HEK293 (cell line): ENCODE results near the gene SLC66A1.
A peak's percentile ranks its signal among the peaks of the same experiment; 100 is the strongest.

Source experiments
- CTCF ChIA-PET: fragments of 350-600 bp; formaldehyde crosslinking; extraction: SDS; loops from one replicate; lab custom pipeline; 2021; ENCODE audit warnings: antibody characterized with exemption; lab: Yijun Ruan, JAX
- POLR2A ChIA-PET: fragments of 300-600 bp; formaldehyde crosslinking; extraction: SDS; loops from one replicate; lab custom pipeline; 2020; ENCODE audit warnings: antibody characterized with exemption, inconsistent platforms; lab: Yijun Ruan, JAX
- H3K27ac ChIP-seq: fragments of 200-500 bp; sonication (Bioruptor generic); 2 replicates; pipeline ENCODE4 v1.5.1; 2014; ENCODE audit warnings: low read depth, low read length, control low read depth, inconsistent platforms; ENCODE audit errors: extremely low read depth
- H3K36me3 ChIP-seq, 2 experiments: fragments of 200-500 bp in 1 of 2; sonication (Bioruptor generic) in 1 of 2; 1 replicate in 1 of 2; 2 replicates in 1 of 2; pipeline ENCODE4 v1.5.1; 2014 to 2017; ENCODE audit warnings: inconsistent platforms in 2 of 2, low read length in 2 of 2; ENCODE audit not compliant: control insufficient read depth in 2 of 2, insufficient read depth in 1 of 2
- H3K4me1 ChIP-seq: fragments of 200-500 bp; sonication (Bioruptor generic); 2 replicates; pipeline ENCODE4 v1.5.1; 2014; ENCODE audit warnings: mild to moderate bottlenecking, low read length, inconsistent platforms; ENCODE audit not compliant: control insufficient read depth, insufficient read depth
- H3K4me3 ChIP-seq: 2 replicates; pipeline ENCODE4 v1.5.1; 2011; ENCODE audit warnings: low read depth, mild to moderate bottlenecking, control low read depth, low read length, moderate library complexity
- H3K9me3 ChIP-seq: fragments of 200-500 bp; sonication (Bioruptor generic); 2 replicates; pipeline ENCODE4 v1.5.1; 2014; ENCODE audit warnings: low read depth, low read length, inconsistent platforms; ENCODE audit not compliant: control insufficient read depth, insufficient read depth
- BCL11B ChIP-seq: fragments of 450-650 bp; formaldehyde crosslinking; IDR thresholded peaks from 2 replicates; pipeline ENCODE4 v1.5.1; 2016; ENCODE audit warnings: low read depth, missing biosample characterization, missing genetic modification characterization
- KLF1 ChIP-seq: fragments of 450-650 bp; formaldehyde crosslinking; IDR thresholded peaks from 2 replicates; pipeline ENCODE4 v1.5.1; 2016; ENCODE audit warnings: missing biosample characterization, missing genetic modification characterization
- KLF10 ChIP-seq: fragments of 450-650 bp; IDR thresholded peaks from 2 replicates; pipeline ENCODE4 v1.5.1; 2018; ENCODE audit warnings: missing biosample characterization, mild to moderate bottlenecking, missing genetic modification characterization
- KLF9 ChIP-seq: fragments of 450-650 bp; formaldehyde crosslinking; IDR thresholded peaks from 2 replicates; pipeline ENCODE4 v1.5.1; 2016; ENCODE audit warnings: missing biosample characterization, missing genetic modification characterization, low read depth
- MYNN ChIP-seq: fragments of 450-650 bp; formaldehyde crosslinking; IDR thresholded peaks from 2 replicates; pipeline ENCODE4 v1.5.1; 2016; ENCODE audit warnings: missing biosample characterization, missing genetic modification characterization, borderline replicate concordance
- SCRT2 ChIP-seq: fragments of 450-650 bp; formaldehyde crosslinking; IDR thresholded peaks from 2 replicates; pipeline ENCODE4 v1.5.1; 2016; ENCODE audit warnings: missing biosample characterization, missing genetic modification characterization
- ZBTB17 ChIP-seq: fragments of 450-650 bp; formaldehyde crosslinking; IDR thresholded peaks from 2 replicates; pipeline ENCODE4 v1.5.1; 2016; ENCODE audit warnings: missing biosample characterization, missing genetic modification characterization
- ZBTB48 ChIP-seq: fragments of 450-650 bp; formaldehyde crosslinking; IDR thresholded peaks from 2 replicates; pipeline ENCODE4 v1.5.1; 2016; ENCODE audit warnings: missing biosample characterization, missing genetic modification characterization
- ZFP69B ChIP-seq: fragments of 450-650 bp; formaldehyde crosslinking; IDR thresholded peaks from 2 replicates; pipeline ENCODE4 v1.5.1; 2016; ENCODE audit warnings: missing biosample characterization, missing genetic modification characterization
- ZNF112 ChIP-seq: fragments of 450-650 bp; formaldehyde crosslinking; IDR thresholded peaks from 2 replicates; pipeline ENCODE4 v1.5.0; 2017; ENCODE audit warnings: missing biosample characterization, missing genetic modification characterization
- ZNF394 ChIP-seq: fragments of 450-650 bp; formaldehyde crosslinking; IDR thresholded peaks from 2 replicates; pipeline ENCODE4 v1.5.1; 2016; ENCODE audit warnings: missing biosample characterization, missing genetic modification characterization, mild to moderate bottlenecking, moderate library complexity, borderline replicate concordance
- ZNF416 ChIP-seq: fragments of 450-650 bp; formaldehyde crosslinking; IDR thresholded peaks from 2 replicates; pipeline ENCODE4 v1.5.1; 2016; ENCODE audit warnings: missing biosample characterization, missing genetic modification characterization
- ZNF426 ChIP-seq: fragments of 450-650 bp; formaldehyde crosslinking; IDR thresholded peaks from 2 replicates; pipeline ENCODE4 v1.5.1; 2017; ENCODE audit warnings: missing biosample characterization, missing genetic modification characterization, mild to moderate bottlenecking, inconsistent platforms, moderate library complexity
- ZNF433 ChIP-seq: fragments of 450-650 bp; formaldehyde crosslinking; IDR thresholded peaks from 2 replicates; pipeline ENCODE4 v1.5.1; 2016; ENCODE audit warnings: missing biosample characterization, missing genetic modification characterization, low read depth
- ZNF549 ChIP-seq: fragments of 450-650 bp; IDR thresholded peaks from 2 replicates; pipeline ENCODE4 v1.5.1; 2018; ENCODE audit warnings: missing biosample characterization, missing genetic modification characterization, mild to moderate bottlenecking, inconsistent platforms, moderate library complexity
- ZNF560 ChIP-seq: fragments of 450-650 bp; formaldehyde crosslinking; IDR thresholded peaks from 2 replicates; pipeline ENCODE4 v1.5.1; 2017; ENCODE audit warnings: missing biosample characterization, missing genetic modification characterization, borderline replicate concordance
- ZNF596 ChIP-seq: fragments of 450-650 bp; IDR thresholded peaks from 2 replicates; pipeline ENCODE4 v1.5.0; 2018; ENCODE audit warnings: missing biosample characterization, mild to moderate bottlenecking, missing genetic modification characterization, moderate library complexity
- ZNF600 ChIP-seq: fragments of 450-650 bp; formaldehyde crosslinking; IDR thresholded peaks from 2 replicates; pipeline ENCODE4 v1.5.1; 2016; ENCODE audit warnings: missing biosample characterization, missing genetic modification characterization
- ZNF629 ChIP-seq: fragments of 450-650 bp; formaldehyde crosslinking; IDR thresholded peaks from 2 replicates; pipeline ENCODE4 v1.5.1; 2017; ENCODE audit warnings: missing biosample characterization, missing genetic modification characterization
- ZNF664 ChIP-seq: fragments of 450-650 bp; formaldehyde crosslinking; IDR thresholded peaks from 2 replicates; pipeline ENCODE4 v1.5.1; 2016; ENCODE audit warnings: missing biosample characterization, missing genetic modification characterization
- ZNF785 ChIP-seq: fragments of 450-650 bp; formaldehyde crosslinking; IDR thresholded peaks from 2 replicates; pipeline ENCODE4 v1.5.1; 2016; ENCODE audit warnings: missing biosample characterization, missing genetic modification characterization
- TF ChIP-seq, protein P1 (sequence below): fragments of 450-650 bp; formaldehyde crosslinking; IDR thresholded peaks from 2 replicates; pipeline ENCODE4 v1.5.1; 2016; ENCODE audit warnings: missing biosample characterization, missing genetic modification characterization
- TF ChIP-seq, protein P2 (sequence below): fragments of 450-650 bp; formaldehyde crosslinking; IDR thresholded peaks from 2 replicates; pipeline ENCODE4 v1.5.1; 2016; ENCODE audit warnings: missing biosample characterization, missing genetic modification characterization
- TF ChIP-seq, protein P3 (sequence below): fragments of 450-650 bp; formaldehyde crosslinking; IDR thresholded peaks from 2 replicates; pipeline ENCODE4 v1.5.1; 2016; ENCODE audit warnings: missing biosample characterization, missing genetic modification characterization

The SLC66A1 gene

GRCh38 chr1:19344372-19344810, 32.3 kb downstream of the SLC66A1 start:
- ChIA-PET POLR2A (no interaction called here), CTCF (interaction anchor here (0.6 to 3.7 kb wide), 11 partner anchors 9 to 316 kb away, joined by 3 to 19 read pairs (median 4); no protein-coding TSS in a partner anchor)
- TF ChIP-seq, protein P1, sequence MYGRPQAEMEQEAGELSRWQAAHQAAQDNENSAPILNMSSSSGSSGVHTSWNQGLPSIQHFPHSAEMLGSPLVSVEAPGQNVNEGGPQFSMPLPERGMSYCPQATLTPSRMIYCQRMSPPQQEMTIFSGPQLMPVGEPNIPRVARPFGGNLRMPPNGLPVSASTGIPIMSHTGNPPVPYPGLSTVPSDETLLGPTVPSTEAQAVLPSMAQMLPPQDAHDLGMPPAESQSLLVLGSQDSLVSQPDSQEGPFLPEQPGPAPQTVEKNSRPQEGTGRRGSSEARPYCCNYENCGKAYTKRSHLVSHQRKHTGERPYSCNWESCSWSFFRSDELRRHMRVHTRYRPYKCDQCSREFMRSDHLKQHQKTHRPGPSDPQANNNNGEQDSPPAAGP (tag by site-specific recombination), result peak; percentile 34; the same call in 1 of the 2 replicates
- TF ChIP-seq KLF1 (tag by site-specific recombination) (0 out of 2 replicates have a peak, but pooled peaks have one; percentile 13), SCRT2 (tag by site-specific recombination) (no peak), ZNF112 (no peak), ZBTB17 (tag by site-specific recombination) (peak; percentile 56), ZNF596 (tag by site-specific recombination) (no peak), KLF10 (tag by site-specific recombination) (no peak), KLF9 (peak; percentile 30; the same call in 1 of the 2 replicates), ZNF394 (tag by site-specific recombination) (no peak), BCL11B (tag by site-specific recombination) (peak; percentile 84; the same call in 1 of the 2 replicates), ZNF426 (tag by site-specific recombination) (no peak), ZNF785 (no peak)
- TF ChIP-seq, protein P2, sequence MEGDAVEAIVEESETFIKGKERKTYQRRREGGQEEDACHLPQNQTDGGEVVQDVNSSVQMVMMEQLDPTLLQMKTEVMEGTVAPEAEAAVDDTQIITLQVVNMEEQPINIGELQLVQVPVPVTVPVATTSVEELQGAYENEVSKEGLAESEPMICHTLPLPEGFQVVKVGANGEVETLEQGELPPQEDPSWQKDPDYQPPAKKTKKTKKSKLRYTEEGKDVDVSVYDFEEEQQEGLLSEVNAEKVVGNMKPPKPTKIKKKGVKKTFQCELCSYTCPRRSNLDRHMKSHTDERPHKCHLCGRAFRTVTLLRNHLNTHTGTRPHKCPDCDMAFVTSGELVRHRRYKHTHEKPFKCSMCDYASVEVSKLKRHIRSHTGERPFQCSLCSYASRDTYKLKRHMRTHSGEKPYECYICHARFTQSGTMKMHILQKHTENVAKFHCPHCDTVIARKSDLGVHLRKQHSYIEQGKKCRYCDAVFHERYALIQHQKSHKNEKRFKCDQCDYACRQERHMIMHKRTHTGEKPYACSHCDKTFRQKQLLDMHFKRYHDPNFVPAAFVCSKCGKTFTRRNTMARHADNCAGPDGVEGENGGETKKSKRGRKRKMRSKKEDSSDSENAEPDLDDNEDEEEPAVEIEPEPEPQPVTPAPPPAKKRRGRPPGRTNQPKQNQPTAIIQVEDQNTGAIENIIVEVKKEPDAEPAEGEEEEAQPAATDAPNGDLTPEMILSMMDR (tag by site-specific recombination), result peak; percentile 73
- H3K9me3 ChIP-seq, result no peaks in the 10 kb centered on the region
- H3K27ac ChIP-seq, result no peak overlapping the region
- H3K36me3 ChIP-seq, result peaks cover 0 to 79% of the 10 kb centered on the region in 2 experiments; a peak in 2 of 3 replicates
- no peaks in the 10 kb centered on the region for H3K4me1 ChIP-seq
- H3K4me3 ChIP-seq, result no peak overlapping the region

DNA sequence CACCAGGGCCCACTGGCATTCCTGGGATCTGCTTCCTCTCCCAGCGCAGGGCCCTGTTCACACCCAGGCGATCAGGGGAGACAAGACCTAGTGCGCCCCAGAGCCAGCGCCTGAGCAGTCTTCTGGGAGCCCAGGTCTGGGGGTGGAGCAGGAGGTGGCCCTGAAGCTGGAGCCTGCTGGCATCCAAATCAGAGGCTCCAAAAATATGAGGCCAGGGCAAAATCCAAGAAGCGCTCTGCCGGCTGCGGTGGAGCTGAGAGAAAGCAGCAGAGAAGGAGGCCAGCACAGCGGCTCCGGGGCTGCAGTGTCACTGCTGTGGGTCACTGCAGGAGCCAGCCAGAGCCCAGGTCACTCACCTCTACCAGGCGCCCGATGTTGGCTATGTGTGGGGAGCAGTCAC, 32.7 kb downstream of the SLC66A1 start:
- H3K4me1 ChIP-seq, result no peaks in the 10 kb centered on the region
- CTCF ChIA-PET, result interaction anchor here (0.6 to 3.7 kb wide), 7 partner anchors 9 to 316 kb away, joined by 3 to 19 read pairs (median 5); no protein-coding TSS in a partner anchor
- peaks cover 0 to 79% of the 10 kb centered on the region in 2 experiments; a peak in 2 of 3 replicates for H3K36me3 ChIP-seq
- H3K9me3 ChIP-seq, result no peaks in the 10 kb centered on the region
- TF ChIP-seq MYNN (tag by site-specific recombination) (no peak), ZFP69B (tag by site-specific recombination) (no peak), ZNF629 (tag by site-specific recombination) (no peak), ZNF416 (tag by site-specific recombination) (no peak), ZBTB48 (no peak), ZNF664 (tag by site-specific recombination) (no peak), ZNF600 (tag by site-specific recombination) (no peak), ZNF549 (tag by site-specific recombination) (no peak), ZNF433 (tag by site-specific recombination) (no peak), ZNF560 (no peak)
- TF ChIP-seq, protein P3, sequence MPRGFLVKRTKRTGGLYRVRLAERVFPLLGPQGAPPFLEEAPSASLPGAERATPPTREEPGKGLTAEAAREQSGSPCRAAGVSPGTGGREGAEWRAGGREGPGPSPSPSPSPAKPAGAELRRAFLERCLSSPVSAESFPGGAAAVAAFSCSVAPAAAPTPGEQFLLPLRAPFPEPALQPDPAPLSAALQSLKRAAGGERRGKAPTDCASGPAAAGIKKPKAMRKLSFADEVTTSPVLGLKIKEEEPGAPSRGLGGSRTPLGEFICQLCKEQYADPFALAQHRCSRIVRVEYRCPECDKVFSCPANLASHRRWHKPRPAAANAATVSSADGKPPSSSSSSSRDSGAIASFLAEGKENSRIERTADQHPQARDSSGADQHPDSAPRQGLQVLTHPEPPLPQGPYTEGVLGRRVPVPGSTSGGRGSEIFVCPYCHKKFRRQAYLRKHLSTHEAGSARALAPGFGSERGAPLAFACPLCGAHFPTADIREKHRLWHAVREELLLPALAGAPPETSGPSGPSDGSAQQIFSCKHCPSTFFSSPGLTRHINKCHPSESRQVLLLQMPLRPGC (tag by site-specific recombination), result no peak
- POLR2A ChIA-PET, result no interaction called here
- no peak overlapping the region for H3K27ac ChIP-seq
- H3K4me3 ChIP-seq, result no peak overlapping the region
